ENCODE measurements around the gene FOXA2. TPM values are rescaled to one million over a fixed set of nuclear protein-coding genes. Genes with fewer than 3 reads are reported as not detected.
A peak's percentile ranks its signal among the peaks of the same experiment; 100 is the strongest.

The FOXA2 gene
- polyA plus RNA-seq, 2 of the 4 experiments (the other 2 are of a cell fraction) = 8.3 to 20.7 TPM

DNA sequence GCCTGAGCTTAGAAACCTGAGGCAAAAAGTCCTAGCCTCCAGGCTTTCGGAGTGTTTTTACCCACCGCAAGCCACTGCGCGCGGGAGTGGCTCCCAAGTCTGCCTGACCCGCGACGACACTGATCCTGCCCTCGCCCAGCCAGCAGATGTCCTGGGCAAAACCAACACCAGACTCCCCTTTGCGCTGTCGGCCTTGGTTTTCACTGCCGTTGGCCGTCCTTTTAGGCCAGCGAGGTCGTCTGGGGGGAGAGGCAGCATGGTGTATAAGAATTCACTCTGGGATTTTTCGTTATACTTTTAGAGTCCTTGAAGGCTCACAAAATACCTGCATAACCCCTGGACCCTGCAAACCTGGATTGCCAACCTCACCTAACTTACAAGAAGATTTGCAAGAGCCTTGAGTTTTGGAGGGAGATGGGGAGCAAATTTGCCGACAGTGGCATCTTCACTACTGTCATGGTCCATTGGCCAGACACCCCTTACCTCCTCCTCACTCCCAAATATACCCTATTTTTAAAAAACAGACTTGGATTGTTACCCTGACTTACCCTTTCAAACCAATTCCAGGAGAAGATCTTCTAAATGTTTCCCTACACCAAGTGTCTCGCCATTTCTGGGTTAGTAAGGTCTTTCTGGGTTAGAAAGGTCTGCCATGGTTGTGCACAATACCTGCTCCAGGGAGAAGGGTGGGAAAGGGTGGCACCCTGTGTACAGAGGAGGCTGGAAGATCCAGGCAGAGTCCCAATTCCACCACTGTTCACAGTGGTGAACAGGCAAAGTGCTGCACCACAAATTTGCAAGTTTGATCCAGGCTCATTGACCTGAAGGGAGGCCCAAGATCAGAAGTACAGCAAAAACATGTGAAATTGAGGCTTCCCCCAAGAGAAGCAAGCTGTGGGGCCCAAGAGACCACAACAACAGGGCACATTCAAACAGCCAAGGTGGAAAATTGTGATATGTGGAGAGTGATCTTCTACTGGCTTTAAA is 4.4 kb downstream of the FOXA2 start:
- DNase-seq (ENCODE audit: low read depth in 1 of 2, low spot score in 1 of 2) (no peak), FAIRE-seq (peak; percentile 36), ATAC-seq (no peak)
- peaks cover 53% of the 10 kb centered on the region for H3K4me1 ChIP-seq
- TF ChIP-seq HOXA7 (CRISPR knock-in tag; IDR thresholded peaks at IDR 0.05) = no peak
- TF ChIP-seq RCOR1 (IDR thresholded peaks at IDR 0.05; ENCODE audit: low read depth, low read length) = no peak
- TF ChIP-seq HOXB13 (CRISPR knock-in tag; IDR thresholded peaks at IDR 0.05; ENCODE audit: low read depth) = no peak
- TF ChIP-seq, protein P1, sequence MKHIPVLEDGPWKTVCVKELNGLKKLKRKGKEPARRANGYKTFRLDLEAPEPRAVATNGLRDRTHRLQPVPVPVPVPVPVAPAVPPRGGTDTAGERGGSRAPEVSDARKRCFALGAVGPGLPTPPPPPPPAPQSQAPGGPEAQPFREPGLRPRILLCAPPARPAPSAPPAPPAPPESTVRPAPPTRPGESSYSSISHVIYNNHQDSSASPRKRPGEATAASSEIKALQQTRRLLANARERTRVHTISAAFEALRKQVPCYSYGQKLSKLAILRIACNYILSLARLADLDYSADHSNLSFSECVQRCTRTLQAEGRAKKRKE (CRISPR knock-in tag; IDR thresholded peaks at IDR 0.05; ENCODE audit: low read depth) = no peak
- TF ChIP-seq ZC3H11A (IDR thresholded peaks at IDR 0.05) = no peak
- TF ChIP-seq JUNB (IDR thresholded peaks at IDR 0.05) = no peak
- TF ChIP-seq HEYL (CRISPR knock-in tag; IDR thresholded peaks at IDR 0.05) = no peak
- no peak for TF ChIP-seq NFE2L2 (conservative IDR thresholded peaks at IDR 0.05; ENCODE audit: low read length)
- TF ChIP-seq CEBPB (IDR thresholded peaks at IDR 0.05) = no peak
- no peak for TF ChIP-seq RARB (CRISPR knock-in tag; IDR thresholded peaks at IDR 0.05)
- no peak for TF ChIP-seq ELK1 (IDR thresholded peaks at IDR 0.05; ENCODE audit: low read depth, low read length)
- no peak for TF ChIP-seq NR3C1 (IDR thresholded peaks at IDR 0.05)
- peak; percentile 15; the same call in 1 of the 2 replicates for TF ChIP-seq POLR2AphosphoS2 (conservative IDR thresholded peaks at IDR 0.05; ENCODE audit: low read length)
- peak; percentile 81 for TF ChIP-seq MAFK (IDR thresholded peaks at IDR 0.05; ENCODE audit: partially characterized antibody)
- TF ChIP-seq, protein P2, sequence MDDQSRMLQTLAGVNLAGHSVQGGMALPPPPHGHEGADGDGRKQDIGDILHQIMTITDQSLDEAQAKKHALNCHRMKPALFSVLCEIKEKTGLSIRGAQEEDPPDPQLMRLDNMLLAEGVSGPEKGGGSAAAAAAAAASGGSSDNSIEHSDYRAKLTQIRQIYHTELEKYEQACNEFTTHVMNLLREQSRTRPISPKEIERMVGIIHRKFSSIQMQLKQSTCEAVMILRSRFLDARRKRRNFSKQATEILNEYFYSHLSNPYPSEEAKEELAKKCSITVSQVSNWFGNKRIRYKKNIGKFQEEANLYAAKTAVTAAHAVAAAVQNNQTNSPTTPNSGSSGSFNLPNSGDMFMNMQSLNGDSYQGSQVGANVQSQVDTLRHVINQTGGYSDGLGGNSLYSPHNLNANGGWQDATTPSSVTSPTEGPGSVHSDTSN (IDR thresholded peaks at IDR 0.05) = no peak
- TF ChIP-seq, protein P3, sequence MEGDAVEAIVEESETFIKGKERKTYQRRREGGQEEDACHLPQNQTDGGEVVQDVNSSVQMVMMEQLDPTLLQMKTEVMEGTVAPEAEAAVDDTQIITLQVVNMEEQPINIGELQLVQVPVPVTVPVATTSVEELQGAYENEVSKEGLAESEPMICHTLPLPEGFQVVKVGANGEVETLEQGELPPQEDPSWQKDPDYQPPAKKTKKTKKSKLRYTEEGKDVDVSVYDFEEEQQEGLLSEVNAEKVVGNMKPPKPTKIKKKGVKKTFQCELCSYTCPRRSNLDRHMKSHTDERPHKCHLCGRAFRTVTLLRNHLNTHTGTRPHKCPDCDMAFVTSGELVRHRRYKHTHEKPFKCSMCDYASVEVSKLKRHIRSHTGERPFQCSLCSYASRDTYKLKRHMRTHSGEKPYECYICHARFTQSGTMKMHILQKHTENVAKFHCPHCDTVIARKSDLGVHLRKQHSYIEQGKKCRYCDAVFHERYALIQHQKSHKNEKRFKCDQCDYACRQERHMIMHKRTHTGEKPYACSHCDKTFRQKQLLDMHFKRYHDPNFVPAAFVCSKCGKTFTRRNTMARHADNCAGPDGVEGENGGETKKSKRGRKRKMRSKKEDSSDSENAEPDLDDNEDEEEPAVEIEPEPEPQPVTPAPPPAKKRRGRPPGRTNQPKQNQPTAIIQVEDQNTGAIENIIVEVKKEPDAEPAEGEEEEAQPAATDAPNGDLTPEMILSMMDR (IDR thresholded peaks at IDR 0.05) = no peak
- no peak for TF ChIP-seq POLR2A (IDR thresholded peaks at IDR 0.05; ENCODE audit: low read length)
- no peak for TF ChIP-seq PHF8 (IDR thresholded peaks at IDR 0.05; ENCODE audit: borderline replicate concordance, low read depth)
- TF ChIP-seq REST (IDR thresholded peaks at IDR 0.05) = no peak
- no peak for TF ChIP-seq RFX5 (IDR thresholded peaks at IDR 0.05)
- TF ChIP-seq KDM1A (IDR thresholded peaks at IDR 0.05; ENCODE audit: low read depth) = no peak
- TF ChIP-seq ZFP36 (IDR thresholded peaks at IDR 0.05; ENCODE audit: borderline replicate concordance, partially characterized antibody) = no peak
- TF ChIP-seq, protein P4, sequence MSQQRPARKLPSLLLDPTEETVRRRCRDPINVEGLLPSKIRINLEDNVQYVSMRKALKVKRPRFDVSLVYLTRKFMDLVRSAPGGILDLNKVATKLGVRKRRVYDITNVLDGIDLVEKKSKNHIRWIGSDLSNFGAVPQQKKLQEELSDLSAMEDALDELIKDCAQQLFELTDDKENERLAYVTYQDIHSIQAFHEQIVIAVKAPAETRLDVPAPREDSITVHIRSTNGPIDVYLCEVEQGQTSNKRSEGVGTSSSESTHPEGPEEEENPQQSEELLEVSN (IDR thresholded peaks at IDR 0.05; ENCODE audit: borderline replicate concordance, low read depth) = no peak
- TF ChIP-seq, protein P5, sequence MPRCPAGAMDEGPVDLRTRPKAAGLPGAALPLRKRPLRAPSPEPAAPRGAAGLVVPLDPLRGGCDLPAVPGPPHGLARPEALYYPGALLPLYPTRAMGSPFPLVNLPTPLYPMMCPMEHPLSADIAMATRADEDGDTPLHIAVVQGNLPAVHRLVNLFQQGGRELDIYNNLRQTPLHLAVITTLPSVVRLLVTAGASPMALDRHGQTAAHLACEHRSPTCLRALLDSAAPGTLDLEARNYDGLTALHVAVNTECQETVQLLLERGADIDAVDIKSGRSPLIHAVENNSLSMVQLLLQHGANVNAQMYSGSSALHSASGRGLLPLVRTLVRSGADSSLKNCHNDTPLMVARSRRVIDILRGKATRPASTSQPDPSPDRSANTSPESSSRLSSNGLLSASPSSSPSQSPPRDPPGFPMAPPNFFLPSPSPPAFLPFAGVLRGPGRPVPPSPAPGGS (IDR thresholded peaks at IDR 0.05) = 0 out of 3 replicates have a peak, but pooled peaks have one; percentile 14
- no peak for TF ChIP-seq CBX2 (IDR thresholded peaks at IDR 0.05; ENCODE audit: borderline replicate concordance, low read depth)
- peak; percentile 6 to 40; a peak in 1 of 5 replicates for TF ChIP-seq JUN (IDR thresholded peaks at IDR 0.05)
- no peaks in the 10 kb centered on the region for H3K9me3 ChIP-seq
- 86% methylated on average over 18 of the region's 18 CpGs for WGBS (ENCODE audit: missing lambda C conversion rate)
- CTCF ChIA-PET = interaction anchor here (0.6 to 1.3 kb wide), 3 partner anchors 53 to 177 kb away, joined by 3 read pairs; no protein-coding TSS in a partner anchor
- peak overlapping the region in 1 of 2 experiments; percentile 95; a peak in 4 of 6 replicates for H3K27ac ChIP-seq
- POLR2A ChIA-PET = no interaction called here
- H3K4me3 ChIP-seq = no peak overlapping the region
- H3K4me2 ChIP-seq = peak overlapping the region; percentile 84

All from A549 (cell line).